Stimulated activated CD8-positive, alpha-beta memory T cell treated with anti-CD3 and anti-CD28 coated beads, Interleukin-7, amount 100 ng/mL, for 4 hours (primary cell): Measurements from ENCODE around the gene TNFSF9.
"Not testable (repeated sequence)": the region's sequence is repeated elsewhere in the genome, so short reads cannot be mapped to it uniquely, and the experiment has no call there.

ENCODE experiments used
- DNase-seq, 2 donors: peaks; one replicate each; pipeline ENCODE4 v3.0.0-alpha.2; 2020; ENCODE audit warnings: low read depth in 2 of 2

The TNFSF9 gene

GRCh38 chr19:6572217-6572616 lies 41.4 kb downstream of the TNFSF9 start:
- DNase-seq: no peak

GRCh38 chr19:6573350-6573749 lies 42.5 kb downstream of the TNFSF9 start:
- DNase-seq: no peak

DNA sequence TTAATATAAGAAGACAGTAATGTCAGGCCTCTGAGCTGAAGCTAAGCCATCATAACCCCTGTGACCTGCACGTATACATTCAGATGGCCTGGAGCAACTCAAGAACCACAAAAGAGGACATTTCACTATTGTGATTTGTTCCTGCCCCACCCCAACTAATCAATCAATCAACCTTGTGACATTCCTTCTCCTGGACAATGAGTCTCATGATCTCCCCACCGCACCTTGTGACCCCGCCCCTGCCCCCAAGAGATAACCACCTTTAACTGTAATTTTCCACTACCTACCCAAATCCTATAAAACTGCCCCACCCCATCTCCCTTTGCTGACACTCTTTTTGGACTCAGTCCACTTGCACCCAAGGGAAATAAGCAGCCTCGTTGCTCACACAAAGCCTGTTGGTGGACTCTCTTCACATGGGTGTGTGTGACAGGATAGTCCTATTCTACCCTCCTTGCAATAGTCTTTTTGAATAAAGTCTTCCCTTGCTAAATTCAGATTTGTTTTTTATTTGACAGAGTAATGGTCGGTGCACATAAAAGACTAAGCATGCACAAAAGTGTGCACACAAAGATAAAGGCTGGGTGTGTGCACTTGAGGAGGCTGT lies 46.1 kb downstream of the TNFSF9 start:
- DNase-seq: no peak

DNA sequence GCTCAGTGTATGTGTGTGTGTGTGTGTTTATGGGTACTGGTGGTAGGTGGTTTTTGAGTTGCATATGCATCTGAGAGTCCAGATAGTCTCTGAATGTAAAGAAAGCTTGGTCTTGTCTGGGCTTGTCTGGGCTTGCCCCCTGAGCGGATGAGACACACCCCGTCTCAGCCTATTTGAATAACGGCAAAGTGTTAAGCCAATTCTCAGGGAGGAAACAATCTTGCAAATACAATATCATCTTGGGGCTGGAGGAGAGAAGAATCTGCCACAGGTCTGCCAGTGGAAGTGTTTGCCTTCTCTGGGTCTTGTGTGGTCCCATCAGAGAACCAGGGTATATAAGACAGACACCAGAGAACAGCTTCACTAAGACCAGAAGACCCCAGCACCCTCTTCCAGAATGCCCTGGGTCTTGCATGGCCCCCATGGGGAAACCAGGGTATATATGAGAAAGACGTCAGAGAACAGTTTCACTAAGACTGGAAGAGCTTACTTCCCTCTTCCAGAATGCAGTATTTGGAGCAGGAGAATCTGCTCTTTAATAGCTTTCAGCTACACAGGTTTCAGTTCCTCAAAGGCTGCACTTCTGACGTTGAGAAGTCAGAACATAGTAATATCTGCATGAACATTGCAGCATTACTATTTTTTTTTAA lies 46.8 kb downstream of the TNFSF9 start:
- DNase-seq: no peak

DNA sequence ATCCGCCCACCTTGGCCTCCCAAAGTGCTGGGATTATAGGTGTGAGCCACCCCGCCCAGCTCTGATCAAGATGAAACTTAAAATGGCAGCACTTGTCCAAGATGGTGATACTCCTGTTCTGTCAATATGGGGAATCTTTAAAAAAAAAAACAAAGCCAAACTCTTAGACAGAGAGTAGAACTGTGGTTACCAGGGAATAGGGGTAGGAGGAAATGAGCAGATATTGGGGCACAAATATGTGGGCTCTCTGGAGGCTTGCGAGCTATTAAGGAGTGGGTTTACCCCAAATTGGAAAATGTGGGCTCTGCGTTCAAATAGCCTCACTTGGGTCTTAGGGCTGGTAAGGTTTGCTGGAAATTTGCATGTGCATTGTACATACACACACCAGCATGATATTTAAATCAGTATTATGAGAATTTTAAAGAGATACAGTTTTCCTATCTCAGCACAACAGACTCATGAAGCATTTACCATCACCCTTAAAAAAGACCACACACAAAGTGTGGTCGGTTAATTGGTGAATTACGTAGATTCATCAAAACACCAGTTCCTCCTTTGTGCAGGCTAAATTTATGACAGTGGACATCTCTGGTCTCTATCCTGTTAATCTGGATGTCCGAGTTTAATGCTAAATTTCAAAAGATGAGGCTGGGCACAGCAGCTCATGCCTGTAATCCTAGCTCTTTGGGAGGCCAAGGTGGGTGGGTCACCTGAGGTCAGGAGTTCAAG lies 48.8 kb downstream of the TNFSF9 start:
- DNase-seq: no peak

GRCh38 chr19:6580313-6580712 lies 49.5 kb downstream of the TNFSF9 start:
- no peak for DNase-seq

DNA sequence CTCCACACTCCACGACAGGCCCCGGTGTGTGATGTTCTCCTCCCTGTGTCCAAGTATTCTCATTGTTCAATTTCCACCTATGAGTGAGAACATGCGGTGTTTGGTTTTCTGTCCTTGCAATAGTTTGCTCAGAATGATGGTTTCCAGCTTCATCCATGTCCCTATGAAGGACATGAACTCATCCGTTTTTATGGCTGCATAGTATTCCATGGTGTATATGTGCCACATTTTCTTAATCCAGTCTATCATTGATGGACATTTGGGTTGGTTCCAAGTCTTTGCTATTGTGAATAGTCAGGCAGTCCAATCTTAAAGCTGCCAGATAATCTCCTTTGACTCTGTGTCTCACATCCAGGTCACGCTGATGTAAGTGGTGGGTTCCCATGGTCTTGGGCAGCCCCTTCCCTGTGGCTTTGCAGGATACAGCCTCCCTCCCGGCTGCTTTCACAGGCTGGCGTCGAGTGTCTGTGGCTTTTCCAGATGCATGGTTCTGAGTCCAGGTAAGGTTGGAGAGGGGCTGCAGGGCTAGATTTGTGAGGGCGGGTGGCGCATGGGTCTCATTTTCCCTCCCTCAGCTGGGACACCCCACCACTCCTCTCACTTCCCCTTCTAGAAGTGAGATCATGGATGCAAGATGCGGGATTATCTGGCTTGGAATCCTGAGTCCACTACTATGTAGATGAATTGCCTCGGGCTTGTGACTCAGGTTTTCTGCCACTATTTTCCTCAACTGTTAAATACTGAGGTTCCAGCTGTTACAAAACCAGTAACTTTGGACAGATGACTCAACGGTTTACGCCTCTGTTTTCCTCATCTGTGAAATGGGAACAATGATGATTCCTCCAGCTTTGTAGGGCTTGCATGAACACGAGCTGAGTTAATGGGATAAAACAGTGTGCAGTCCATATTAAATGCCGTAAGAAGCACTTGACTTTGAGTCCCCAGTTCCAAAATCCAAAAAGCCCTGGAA lies 52.0 kb downstream of the TNFSF9 start:
- not testable (repeated sequence) for DNase-seq
